Epithelial cell of prostate (primary cell): ENCODE data around the gene KCNQ1.

Experiments used
- DNase-seq: peaks from one replicate; pipeline ENCODE4 v3.0.0-alpha.2; 2011; ENCODE audit warnings: low read depth, low spot score
- H3K27ac ChIP-seq: fragments of 450-650 bp; 2 replicates; pipeline ENCODE4 v1.5.1; 2017; ENCODE audit warnings: mild to moderate bottlenecking

The KCNQ1 gene

GRCh38 chr11:2409611-2410468, 35.0 kb upstream of the KCNQ1 start:
- no peak for DNase-seq
- H3K27ac ChIP-seq: no peak overlapping the region

DNA sequence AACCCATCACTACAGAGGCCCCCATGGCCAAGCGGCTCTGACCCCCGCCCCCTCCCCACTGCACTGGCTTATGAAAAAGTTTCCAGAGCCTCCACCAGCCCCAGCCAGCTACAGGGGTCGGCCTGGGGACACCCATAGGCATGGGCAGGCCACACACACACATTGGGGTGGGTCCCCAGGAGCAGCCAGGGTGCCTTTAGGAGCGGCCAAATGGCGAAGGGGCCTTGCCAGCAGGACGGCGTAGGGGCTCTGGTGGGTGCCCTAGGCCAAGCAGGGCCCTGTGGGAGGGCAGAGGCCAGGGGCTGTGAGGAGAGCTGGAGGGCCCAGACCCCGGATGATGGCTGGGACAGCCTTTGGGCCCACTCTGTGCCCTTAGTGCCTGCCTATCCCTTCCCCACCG, 34.2 kb upstream of the KCNQ1 start:
- DNase-seq: no peak
- no peak overlapping the region for H3K27ac ChIP-seq

DNA sequence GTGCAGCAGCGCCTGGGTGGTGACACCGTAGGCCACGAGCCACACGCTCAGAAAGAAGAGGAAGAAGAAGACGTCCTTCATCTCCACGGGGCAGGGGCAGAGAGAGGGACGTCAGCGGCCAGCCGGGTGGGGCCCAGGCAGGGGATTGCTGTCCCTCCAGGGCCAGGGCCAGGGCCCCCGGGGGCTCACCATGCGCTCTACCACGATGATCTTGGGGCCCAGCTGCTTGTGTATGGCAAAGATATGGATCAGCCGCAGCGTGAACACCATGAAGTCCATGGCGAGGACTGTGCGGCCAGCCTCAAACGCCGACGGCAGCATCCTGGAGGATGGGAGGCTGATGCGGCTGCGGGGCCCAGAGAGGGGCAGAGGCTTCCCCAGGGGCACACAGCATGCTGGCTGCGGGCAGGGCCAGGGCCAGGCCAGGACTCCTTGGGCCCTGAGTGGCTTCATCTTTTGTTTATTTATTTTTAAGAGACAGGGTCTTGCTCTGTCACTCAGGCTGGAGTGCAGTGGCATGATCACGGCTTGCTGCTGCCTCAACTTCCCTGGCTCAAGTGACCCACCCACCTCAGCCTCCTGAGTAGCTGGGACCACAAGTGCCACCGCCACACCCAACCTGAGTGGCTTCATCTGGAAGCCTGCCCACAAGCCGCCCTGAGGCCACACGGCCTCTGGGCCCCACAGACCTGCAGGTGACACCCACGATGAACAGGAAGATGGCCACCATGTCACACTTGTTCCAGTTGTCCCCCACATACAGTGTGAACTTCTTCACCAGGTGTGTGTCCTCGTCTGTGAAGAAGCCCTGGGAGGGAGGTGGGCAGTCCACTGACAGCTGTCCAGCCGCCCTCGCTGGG, 33.1 kb upstream of the KCNQ1 start:
- H3K27ac ChIP-seq: no peak overlapping the region
- DNase-seq: no peak

- no peak for DNase-seq
- H3K27ac ChIP-seq: no peak overlapping the region
Observed at GRCh38 chr11:2412323-2412722, 32.5 kb upstream of the KCNQ1 start.

- no peak for DNase-seq
Observed at GRCh38 chr11:2413742-2414579, 30.8 kb upstream of the KCNQ1 start.

DNA sequence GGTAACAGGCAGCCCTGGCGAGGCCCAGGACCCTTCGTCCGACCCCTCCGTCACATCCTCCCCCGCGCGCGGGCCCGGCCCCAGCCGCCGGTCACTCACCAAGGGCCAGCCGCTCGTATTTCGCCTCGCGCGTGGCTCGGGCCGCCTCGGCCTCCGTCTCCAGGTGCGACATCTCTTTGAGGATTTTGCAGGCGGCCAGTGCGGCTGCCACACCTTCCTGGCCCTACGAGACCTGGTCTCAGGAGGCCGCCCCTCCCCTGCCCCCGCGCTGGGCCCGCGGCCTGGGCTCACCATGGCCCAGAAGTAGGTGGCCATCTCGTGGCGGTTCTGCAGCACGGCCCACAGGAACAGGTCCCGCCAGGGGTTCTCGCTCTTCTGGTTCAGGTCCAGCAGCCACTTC, 30.2 kb upstream of the KCNQ1 start:
- H3K27ac ChIP-seq: no peak overlapping the region
- no peak for DNase-seq

More at GRCh38 chr11:2413742-2414579, 30.8 kb upstream of the KCNQ1 start:
- no peak overlapping the region for H3K27ac ChIP-seq

GRCh38 chr11:2415171-2415570, 29.6 kb upstream of the KCNQ1 start:
- H3K27ac ChIP-seq: no peak overlapping the region
- DNase-seq: no peak

GRCh38 chr11:2415601-2416380, 29.0 kb upstream of the KCNQ1 start:
- no peak for DNase-seq
- no peak overlapping the region for H3K27ac ChIP-seq

DNA sequence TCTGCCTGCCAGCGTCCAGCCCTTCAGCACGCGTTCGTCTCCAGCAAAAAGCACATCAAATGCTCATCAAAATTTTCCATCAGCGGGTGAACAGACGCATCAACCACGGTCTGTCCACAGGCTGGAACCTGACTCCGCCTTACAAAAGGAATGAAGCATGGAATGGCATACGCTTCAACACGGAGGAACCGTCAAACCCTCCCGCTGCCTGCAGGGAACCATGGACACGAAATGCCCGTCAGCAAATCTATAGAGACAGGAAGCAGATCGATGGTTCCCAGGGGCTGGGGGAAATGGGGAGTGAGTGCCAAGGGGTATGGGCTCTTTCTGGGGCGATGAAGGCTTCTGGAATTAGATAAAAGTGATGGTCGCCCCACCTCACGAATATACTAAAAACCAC, 28.0 kb upstream of the KCNQ1 start:
- no peak for DNase-seq
- no peak overlapping the region for H3K27ac ChIP-seq

GRCh38 chr11:2417856-2418692, 26.7 kb upstream of the KCNQ1 start:
- no peak overlapping the region for H3K27ac ChIP-seq
- no peak for DNase-seq

GRCh38 chr11:2418693-2419360, 26.0 kb upstream of the KCNQ1 start:
- no peak for DNase-seq
- H3K27ac ChIP-seq: no peak overlapping the region

- DNase-seq: no peak
- H3K27ac ChIP-seq: no peak overlapping the region
Observed at GRCh38 chr11:2419638-2420501, 24.9 kb upstream of the KCNQ1 start.

- DNase-seq: no peak
- H3K27ac ChIP-seq: no peak overlapping the region
Observed at GRCh38 chr11:2420502-2421225, 24.1 kb upstream of the KCNQ1 start.

GRCh38 chr11:2421226-2421994, 23.4 kb upstream of the KCNQ1 start:
- no peak overlapping the region for H3K27ac ChIP-seq
- DNase-seq: no peak

GRCh38 chr11:2421996-2422395, 22.8 kb upstream of the KCNQ1 start:
- no peak overlapping the region for H3K27ac ChIP-seq
- DNase-seq: no peak
